ENCODE measurements around the gene ZNF782. TPM values are rescaled to one million over a fixed set of nuclear protein-coding genes. Genes with fewer than 3 reads are reported as not detected.

Gene ZNF782
- polyA plus RNA-seq, 1 of the 3 experiments (the other 2 are of a cell fraction) = 1.3 TPM

DNA sequence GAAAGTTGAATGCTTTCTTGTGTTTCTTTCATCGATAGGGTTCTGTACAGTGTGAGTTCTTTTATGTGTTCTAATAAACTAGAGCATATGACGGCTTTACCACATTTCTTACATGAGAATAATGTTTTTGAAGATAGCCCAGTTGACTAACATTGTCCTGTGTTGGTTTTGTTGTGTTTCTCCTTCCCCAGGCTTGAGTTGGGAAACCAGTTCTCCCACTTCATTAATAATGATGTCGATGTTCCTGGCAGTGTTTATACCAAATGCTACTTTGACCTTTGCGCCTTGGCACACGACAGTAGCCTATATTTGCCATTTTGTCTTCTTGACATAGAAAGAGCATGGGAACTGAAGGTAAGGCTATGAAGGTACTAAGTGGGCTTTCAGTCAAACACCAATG, 14.4 kb upstream of the ZNF782 start:
- Histone ChIP-seq H3K4me1 (ENCODE audit: control insufficient read depth in 1 of 2, insufficient read depth in 2 of 2, low read depth in 1 of 2, low read length in 1 of 2) (no peaks in the 10 kb centered on the region), H3K27ac (ENCODE audit: low read depth in 2 of 2, low read length in 1 of 2) (no peak overlapping the region), H3K79me2 (ENCODE audit: insufficient read depth) (no peaks in the 10 kb centered on the region), H4K20me1 (ENCODE audit: insufficient read depth) (no peaks in the 10 kb centered on the region), H3K9ac (no peak overlapping the region), H3K27me3 (ENCODE audit: insufficient read depth) (no peaks in the 10 kb centered on the region), H2AFZ (ENCODE audit: low read depth) (no peak overlapping the region), H3F3A (replicated peaks; ENCODE audit: insufficient read depth) (peaks cover 3% of the 10 kb centered on the region), H3K9me3 (no peaks in the 10 kb centered on the region), H3K4me3 (ENCODE audit: low read depth in 2 of 2, low read length in 1 of 2) (no peak overlapping the region), H3K9me2 (no peaks in the 10 kb centered on the region), H3K36me3 (replicated peaks in 1 of 2; ENCODE audit: control insufficient read depth in 1 of 2, insufficient read depth in 2 of 2, low read length in 1 of 2) (no peaks in the 10 kb centered on the region), H3K4me2 (no peak overlapping the region)
- WGBS (ENCODE audit: low lambda C conversion rate) = 87% methylated on average over 5 of the region's 5 CpGs
- CTCF ChIA-PET = interaction anchor here (1.1 kb wide), 1 partner anchor 12 kb away, joined by 5 read pairs; no protein-coding TSS in a partner anchor
- no peak for TF ChIP-seq TAF1 (IDR thresholded peaks at IDR 0.05; ENCODE audit: borderline replicate concordance, low read depth, low read length)
- TF ChIP-seq, protein P1, sequence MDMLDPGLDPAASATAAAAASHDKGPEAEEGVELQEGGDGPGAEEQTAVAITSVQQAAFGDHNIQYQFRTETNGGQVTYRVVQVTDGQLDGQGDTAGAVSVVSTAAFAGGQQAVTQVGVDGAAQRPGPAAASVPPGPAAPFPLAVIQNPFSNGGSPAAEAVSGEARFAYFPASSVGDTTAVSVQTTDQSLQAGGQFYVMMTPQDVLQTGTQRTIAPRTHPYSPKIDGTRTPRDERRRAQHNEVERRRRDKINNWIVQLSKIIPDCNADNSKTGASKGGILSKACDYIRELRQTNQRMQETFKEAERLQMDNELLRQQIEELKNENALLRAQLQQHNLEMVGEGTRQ (IDR thresholded peaks at IDR 0.05; ENCODE audit: borderline replicate concordance, low read depth, low read length) = no peak
- TF ChIP-seq POLR2AphosphoS5 (IDR thresholded peaks at IDR 0.05; ENCODE audit: low read depth, low read length) = no peak
- TF ChIP-seq EP300 (IDR thresholded peaks at IDR 0.05; ENCODE audit: borderline replicate concordance in 1 of 2, low read depth in 1 of 2, low read length in 1 of 2) = no peak
- no peak for TF ChIP-seq RAD21 (IDR thresholded peaks at IDR 0.05; ENCODE audit: low read length)
- no peak for TF ChIP-seq RFX5 (IDR thresholded peaks at IDR 0.05; ENCODE audit: low read length)
- TF ChIP-seq NFIC (IDR thresholded peaks at IDR 0.05; ENCODE audit: borderline replicate concordance) = no peak
- no peak for TF ChIP-seq JUND (IDR thresholded peaks at IDR 0.05)
- POLR2A ChIA-PET = no interaction called here
- no peak for DNase-seq

DNA sequence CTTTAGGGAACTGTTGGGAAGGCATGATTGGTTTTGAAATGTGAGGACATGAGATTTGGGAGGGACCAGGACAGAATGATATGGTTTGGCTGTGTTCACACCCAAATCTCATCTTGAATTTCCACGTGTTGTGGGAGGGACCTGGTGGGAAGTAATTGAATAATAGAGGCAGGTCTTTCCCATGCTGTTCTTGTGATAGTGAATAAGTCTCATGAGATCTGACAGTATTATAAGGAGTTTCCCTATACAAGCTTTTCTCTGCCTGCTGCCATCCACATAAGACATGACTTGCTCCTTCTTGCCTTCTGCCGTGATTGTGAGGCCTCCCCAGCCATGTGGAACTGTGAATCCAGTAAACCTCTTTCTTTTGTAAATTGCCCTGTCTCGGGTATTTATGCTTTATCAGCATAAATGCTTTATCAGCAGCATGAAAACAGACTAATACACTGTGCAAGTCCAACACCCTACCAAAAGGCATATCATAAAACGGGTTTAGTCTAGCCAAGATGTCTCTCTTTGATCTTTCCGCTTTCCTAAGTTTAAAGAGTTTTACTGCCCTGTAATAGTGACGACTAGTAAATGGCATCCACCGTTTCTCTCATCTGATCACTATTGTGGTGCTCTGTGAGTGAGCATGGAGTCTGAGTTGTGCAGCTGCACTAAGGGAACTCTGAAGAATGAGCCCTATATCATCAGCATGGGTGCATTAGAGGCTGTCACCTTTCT, 12.9 kb upstream of the ZNF782 start:
- 75% methylated on average over 7 of the region's 7 CpGs for WGBS (ENCODE audit: low lambda C conversion rate)
- Histone ChIP-seq H3K9ac (no peak overlapping the region), H3K36me3 (replicated peaks in 1 of 2; ENCODE audit: control insufficient read depth in 1 of 2, insufficient read depth in 2 of 2, low read length in 1 of 2) (no peaks in the 10 kb centered on the region), H4K20me1 (ENCODE audit: insufficient read depth) (no peaks in the 10 kb centered on the region), H3K79me2 (ENCODE audit: insufficient read depth) (no peaks in the 10 kb centered on the region), H3F3A (replicated peaks; ENCODE audit: insufficient read depth) (no peaks in the 10 kb centered on the region), H3K9me3 (no peaks in the 10 kb centered on the region), H3K9me2 (no peaks in the 10 kb centered on the region), H3K4me2 (no peak overlapping the region), H2AFZ (ENCODE audit: low read depth) (no peak overlapping the region), H3K4me1 (ENCODE audit: control insufficient read depth in 1 of 2, insufficient read depth in 2 of 2, low read depth in 1 of 2, low read length in 1 of 2) (no peaks in the 10 kb centered on the region), H3K4me3 (ENCODE audit: low read depth in 2 of 2, low read length in 1 of 2) (no peak overlapping the region), H3K27ac (ENCODE audit: low read depth in 2 of 2, low read length in 1 of 2) (no peak overlapping the region), H3K27me3 (ENCODE audit: insufficient read depth) (no peaks in the 10 kb centered on the region)
- ChIA-PET CTCF (interaction anchor here (0.7 to 3.2 kb wide), 4 partner anchors 9 to 13 kb away, joined by 3 to 13 read pairs (median 4); partner anchors contain the start of gene ZNF782), POLR2A (no interaction called here)
- DNase-seq = no peak
- TF ChIP-seq FOSL2 (IDR thresholded peaks at IDR 0.05; ENCODE audit: borderline replicate concordance, low read depth) (no peak), NRF1 (IDR thresholded peaks at IDR 0.05; ENCODE audit: low read depth, low read length) (no peak), TEAD4 (IDR thresholded peaks at IDR 0.05; ENCODE audit: borderline replicate concordance, insufficient read depth) (no peak), EP300 (IDR thresholded peaks at IDR 0.05; ENCODE audit: borderline replicate concordance in 1 of 2, low read depth in 1 of 2, low read length in 1 of 2) (no peak), RXRA (IDR thresholded peaks at IDR 0.05; ENCODE audit: borderline replicate concordance, low read depth) (no peak), RFX5 (IDR thresholded peaks at IDR 0.05; ENCODE audit: low read length) (no peak), SMC3 (IDR thresholded peaks at IDR 0.05; ENCODE audit: low read depth, low read length) (no peak), SIN3A (IDR thresholded peaks at IDR 0.05; ENCODE audit: borderline replicate concordance, low read depth, low read length) (no peak), GABPA (IDR thresholded peaks at IDR 0.05; ENCODE audit: low read depth) (no peak)
- TF ChIP-seq, protein P1 (IDR thresholded peaks at IDR 0.05; ENCODE audit: borderline replicate concordance, low read depth, low read length) = no peak
- TF ChIP-seq, protein P2, sequence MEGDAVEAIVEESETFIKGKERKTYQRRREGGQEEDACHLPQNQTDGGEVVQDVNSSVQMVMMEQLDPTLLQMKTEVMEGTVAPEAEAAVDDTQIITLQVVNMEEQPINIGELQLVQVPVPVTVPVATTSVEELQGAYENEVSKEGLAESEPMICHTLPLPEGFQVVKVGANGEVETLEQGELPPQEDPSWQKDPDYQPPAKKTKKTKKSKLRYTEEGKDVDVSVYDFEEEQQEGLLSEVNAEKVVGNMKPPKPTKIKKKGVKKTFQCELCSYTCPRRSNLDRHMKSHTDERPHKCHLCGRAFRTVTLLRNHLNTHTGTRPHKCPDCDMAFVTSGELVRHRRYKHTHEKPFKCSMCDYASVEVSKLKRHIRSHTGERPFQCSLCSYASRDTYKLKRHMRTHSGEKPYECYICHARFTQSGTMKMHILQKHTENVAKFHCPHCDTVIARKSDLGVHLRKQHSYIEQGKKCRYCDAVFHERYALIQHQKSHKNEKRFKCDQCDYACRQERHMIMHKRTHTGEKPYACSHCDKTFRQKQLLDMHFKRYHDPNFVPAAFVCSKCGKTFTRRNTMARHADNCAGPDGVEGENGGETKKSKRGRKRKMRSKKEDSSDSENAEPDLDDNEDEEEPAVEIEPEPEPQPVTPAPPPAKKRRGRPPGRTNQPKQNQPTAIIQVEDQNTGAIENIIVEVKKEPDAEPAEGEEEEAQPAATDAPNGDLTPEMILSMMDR (IDR thresholded peaks at IDR 0.05) = no peak
- TF ChIP-seq, protein P3, sequence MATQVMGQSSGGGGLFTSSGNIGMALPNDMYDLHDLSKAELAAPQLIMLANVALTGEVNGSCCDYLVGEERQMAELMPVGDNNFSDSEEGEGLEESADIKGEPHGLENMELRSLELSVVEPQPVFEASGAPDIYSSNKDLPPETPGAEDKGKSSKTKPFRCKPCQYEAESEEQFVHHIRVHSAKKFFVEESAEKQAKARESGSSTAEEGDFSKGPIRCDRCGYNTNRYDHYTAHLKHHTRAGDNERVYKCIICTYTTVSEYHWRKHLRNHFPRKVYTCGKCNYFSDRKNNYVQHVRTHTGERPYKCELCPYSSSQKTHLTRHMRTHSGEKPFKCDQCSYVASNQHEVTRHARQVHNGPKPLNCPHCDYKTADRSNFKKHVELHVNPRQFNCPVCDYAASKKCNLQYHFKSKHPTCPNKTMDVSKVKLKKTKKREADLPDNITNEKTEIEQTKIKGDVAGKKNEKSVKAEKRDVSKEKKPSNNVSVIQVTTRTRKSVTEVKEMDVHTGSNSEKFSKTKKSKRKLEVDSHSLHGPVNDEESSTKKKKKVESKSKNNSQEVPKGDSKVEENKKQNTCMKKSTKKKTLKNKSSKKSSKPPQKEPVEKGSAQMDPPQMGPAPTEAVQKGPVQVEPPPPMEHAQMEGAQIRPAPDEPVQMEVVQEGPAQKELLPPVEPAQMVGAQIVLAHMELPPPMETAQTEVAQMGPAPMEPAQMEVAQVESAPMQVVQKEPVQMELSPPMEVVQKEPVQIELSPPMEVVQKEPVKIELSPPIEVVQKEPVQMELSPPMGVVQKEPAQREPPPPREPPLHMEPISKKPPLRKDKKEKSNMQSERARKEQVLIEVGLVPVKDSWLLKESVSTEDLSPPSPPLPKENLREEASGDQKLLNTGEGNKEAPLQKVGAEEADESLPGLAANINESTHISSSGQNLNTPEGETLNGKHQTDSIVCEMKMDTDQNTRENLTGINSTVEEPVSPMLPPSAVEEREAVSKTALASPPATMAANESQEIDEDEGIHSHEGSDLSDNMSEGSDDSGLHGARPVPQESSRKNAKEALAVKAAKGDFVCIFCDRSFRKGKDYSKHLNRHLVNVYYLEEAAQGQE (IDR thresholded peaks at IDR 0.05; ENCODE audit: low read depth, low read length) = no peak
- TF ChIP-seq, protein P4, sequence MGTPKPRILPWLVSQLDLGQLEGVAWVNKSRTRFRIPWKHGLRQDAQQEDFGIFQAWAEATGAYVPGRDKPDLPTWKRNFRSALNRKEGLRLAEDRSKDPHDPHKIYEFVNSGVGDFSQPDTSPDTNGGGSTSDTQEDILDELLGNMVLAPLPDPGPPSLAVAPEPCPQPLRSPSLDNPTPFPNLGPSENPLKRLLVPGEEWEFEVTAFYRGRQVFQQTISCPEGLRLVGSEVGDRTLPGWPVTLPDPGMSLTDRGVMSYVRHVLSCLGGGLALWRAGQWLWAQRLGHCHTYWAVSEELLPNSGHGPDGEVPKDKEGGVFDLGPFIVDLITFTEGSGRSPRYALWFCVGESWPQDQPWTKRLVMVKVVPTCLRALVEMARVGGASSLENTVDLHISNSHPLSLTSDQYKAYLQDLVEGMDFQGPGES (IDR thresholded peaks at IDR 0.05; ENCODE audit: low read depth, low read length) = no peak
